HepG2 (cell line): Measurements from ENCODE around the gene TP73. TPM values are rescaled to one million over a fixed set of nuclear protein-coding genes. Genes with fewer than 3 reads are reported as not detected.

Experiments
- ATAC-seq: fragments of 200-7000 bp; cut with Tn5 transposase; 3 replicates; pipeline ENCODE4 v1.9.1; 2020; ENCODE audit warnings: mild to moderate bottlenecking, moderate library complexity
- BruUV-seq: library from RNA; stranded (reverse); fragments of 400-500 nt; replicated peaks from 2 replicates; lab custom pipeline; 2021; lab: Mats Ljungman, UMichigan
- CTCF ChIA-PET: fragments of 300-600 bp; formaldehyde crosslinking; extraction: SDS; loops from one replicate; lab custom pipeline; 2021; ENCODE audit warnings: low total read pairs, inconsistent platforms, low intra/inter-chr PET ratio; lab: Yijun Ruan, JAX
- POLR2A ChIA-PET: fragments of 350-600 bp; sonication (Branson Sonifier 250); formaldehyde crosslinking; loops from one replicate; lab custom pipeline; 2020; ENCODE audit warnings: antibody characterized with exemption, inconsistent platforms; lab: Yijun Ruan, JAX
- DNase-seq: peaks from one replicate; pipeline ENCODE4 v3.0.0-alpha.2; 2015; ENCODE audit warnings: low spot score
- FAIRE-seq: peaks from 3 replicates; lab custom pipeline; 2011; peaks lifted over from hg19 to GRCh38; lab: Jason Lieb, UNC
- H2AFZ ChIP-seq: one replicate; pipeline ENCODE4 v1.6.1; 2011; ENCODE audit warnings: low read length, inconsistent platforms
- H3K27ac ChIP-seq: fragments of 300-600 bp; 3 replicates; pipeline ENCODE4 v1.8.0; 2011; ENCODE audit warnings: mixed run types, mild to moderate bottlenecking, mixed read lengths, low read length, inconsistent platforms; ENCODE audit not compliant: insufficient read depth; ENCODE audit errors: extremely low read length
- H3K27me3 ChIP-seq, 2 experiments: fragments of 200-600 bp in 1 of 2; 2 replicates in 1 of 2; 3 replicates in 1 of 2; pipeline versions ENCODE4 v1.6.0 to v1.8.0; 2011; ENCODE audit warnings: low read length in 2 of 2, mild to moderate bottlenecking in 2 of 2, moderate library complexity in 2 of 2, inconsistent platforms in 1 of 2; ENCODE audit not compliant: insufficient read depth in 2 of 2, control insufficient read depth in 1 of 2
- H3K36me3 ChIP-seq, 2 experiments: fragments of 200-600 bp in 1 of 2; replicated peaks in 1 of 2; 2 replicates in 1 of 2; 3 replicates in 1 of 2; pipeline versions ENCODE4 v1.5.1 to v1.8.0; 2011; ENCODE audit warnings: low read length in 2 of 2, inconsistent platforms in 1 of 2; ENCODE audit not compliant: insufficient read depth in 2 of 2, control insufficient read depth in 1 of 2
- H3K4me1 ChIP-seq: 2 replicates; pipeline ENCODE4 v1.5.1; 2012; ENCODE audit warnings: low read length, inconsistent platforms; ENCODE audit not compliant: insufficient read depth
- H3K4me2 ChIP-seq: 2 replicates; pipeline ENCODE4 v1.6.0; 2011; ENCODE audit warnings: low read depth, low read length, inconsistent platforms
- H3K4me3 ChIP-seq, 3 experiments: fragments of 200-600 bp in 1 of 3; sonication (generic), shearing (Covaris generic) in 1 of 3; replicated peaks in 1 of 3; 2 replicates each; pipeline ENCODE4 v1.5.1; 2011 to 2016; ENCODE audit warnings: low read length in 3 of 3, inconsistent platforms in 2 of 3, low read depth in 2 of 3, mild to moderate bottlenecking in 2 of 3, control low read depth in 1 of 3, mixed read lengths in 1 of 3; ENCODE audit not compliant: insufficient read depth in 1 of 3
- H3K79me2 ChIP-seq: one replicate; pipeline ENCODE4 v1.6.1; 2011; ENCODE audit warnings: low read length, inconsistent platforms; ENCODE audit not compliant: insufficient read depth
- H3K9ac ChIP-seq: 2 replicates; pipeline ENCODE4 v1.6.0; 2011; ENCODE audit warnings: mild to moderate bottlenecking, low read depth, low read length, inconsistent platforms; ENCODE audit not compliant: insufficient read depth
- H3K9me3 ChIP-seq: 2 replicates; pipeline ENCODE4 v1.5.1; 2012; ENCODE audit warnings: mild to moderate bottlenecking, low read length
- H4K20me1 ChIP-seq: 2 replicates; pipeline ENCODE4 v1.6.0; 2011; ENCODE audit warnings: inconsistent platforms, mild to moderate bottlenecking, low read length, moderate library complexity; ENCODE audit not compliant: insufficient read depth
- CREB1 ChIP-seq, 2 experiments: fragments of 450-650 bp in 1 of 2; IDR thresholded peaks; 2 replicates each; pipeline ENCODE4 v1.6.1; 2016 to 2017; ENCODE audit warnings: control low read depth in 1 of 2, mild to moderate bottlenecking in 1 of 2, missing compliant biosample characterization in 1 of 2, missing genetic modification characterization in 1 of 2
- DDIT3 ChIP-seq: sonication (generic); formaldehyde crosslinking; IDR thresholded peaks from 2 replicates; pipeline ENCODE4 v1.4.0; 2020; ENCODE audit warnings: mild to moderate bottlenecking, missing genetic modification reagents
- DNMT3B ChIP-seq: conservative IDR thresholded peaks from 2 replicates; pipeline ENCODE4 v1.6.1; 2016; ENCODE audit warnings: missing biosample characterization, control low read depth
- GABPB1 ChIP-seq: IDR thresholded peaks from 2 replicates; pipeline ENCODE4 v1.6.1; 2016; ENCODE audit warnings: mild to moderate bottlenecking, missing genetic modification reagents, moderate library complexity, missing compliant biosample characterization
- GMEB1 ChIP-seq: sonication (generic); formaldehyde crosslinking; IDR thresholded peaks from 2 replicates; pipeline ENCODE4 v1.5.1; 2020; ENCODE audit warnings: missing genetic modification reagents, mild to moderate bottlenecking, borderline replicate concordance
- HNF1B ChIP-seq: sonication (generic); formaldehyde crosslinking; IDR thresholded peaks from 2 replicates; pipeline ENCODE4 v1.5.1; 2020; ENCODE audit warnings: mild to moderate bottlenecking, moderate library complexity, missing genetic modification reagents
- JUND ChIP-seq: sonication (generic); formaldehyde crosslinking; IDR thresholded peaks from 2 replicates; pipeline ENCODE4 v1.8.0; 2022; ENCODE audit warnings: mild to moderate bottlenecking, missing genetic modification reagents
- KAT8 ChIP-seq: IDR thresholded peaks from 2 replicates; pipeline ENCODE4 v1.6.1; 2016; ENCODE audit warnings: missing genetic modification reagents, missing compliant biosample characterization
- MED1 ChIP-seq: sonication (generic); formaldehyde crosslinking; IDR thresholded peaks from 2 replicates; pipeline ENCODE4 v1.4.0; 2020; ENCODE audit warnings: missing genetic modification reagents
- PATZ1 ChIP-seq: sonication (generic); formaldehyde crosslinking; IDR thresholded peaks from 2 replicates; pipeline ENCODE4 v1.4.0; 2020; ENCODE audit warnings: missing genetic modification reagents
- REXO4 ChIP-seq: sonication (generic); formaldehyde crosslinking; IDR thresholded peaks from 2 replicates; pipeline ENCODE4 v1.8.0; 2022; ENCODE audit warnings: missing genetic modification reagents, mild to moderate bottlenecking, borderline replicate concordance
- SP5 ChIP-seq: IDR thresholded peaks from 2 replicates; pipeline ENCODE4 v1.6.1; 2016; ENCODE audit warnings: low read depth, borderline replicate concordance
- ZNF383 ChIP-seq: sonication (generic); formaldehyde crosslinking; IDR thresholded peaks from 2 replicates; pipeline ENCODE4 v1.4.0; 2020; ENCODE audit warnings: missing genetic modification reagents, mild to moderate bottlenecking, borderline replicate concordance
- ZNF749 ChIP-seq: sonication (generic); formaldehyde crosslinking; IDR thresholded peaks from 2 replicates; pipeline ENCODE4 v1.8.0; 2022; ENCODE audit warnings: mild to moderate bottlenecking, missing genetic modification reagents, moderate library complexity, borderline replicate concordance
- WGBS: methylation state at CpG from one replicate; pipeline ENCODE4 v1.1.6; 2017; ENCODE audit warnings: low lambda C conversion rate; 5-methylcytosine and 5-hydroxymethylcytosine counted together
- in situ Hi-C: cut with HindIII; loops from 2 replicates; pipeline ENCODE4 v1.10.0; 2017; ENCODE audit warnings: low pct_unique_long_range_greater_than_20kb; ENCODE audit not compliant: extremely low pct_ligation_motif_present
- intact Hi-C: fragments of 100-400 bp; cut with micrococcal nuclease; formaldehyde crosslinking; loops from one replicate; pipeline ENCODE4 v1.10.0; 2022; ENCODE audit not compliant: unreplicated experiment
- polyA plus RNA-seq, 8 experiments: library from polyadenylated mRNA; depleted of rRNA in 3 of 8; stranded (reverse) in 7 of 8; unstranded in 1 of 8; fragments of >200 nt; fragmentation: Illumina TruSeq in 4 of 8; extraction: Trizol in 4 of 8; gene quantifications; 2 replicates each; pipeline versions ENCODE4 v1.2.1 to v1.2.3, GENCODE V29; 2011 to 2016; ENCODE audit warnings: low read depth in 4 of 8, missing spikeins in 1 of 8, mixed read lengths in 1 of 8; ENCODE audit not compliant: insufficient read depth in 1 of 8
- total RNA-seq, 5 experiments: library from RNA; depleted of rRNA; stranded (reverse); fragments of >200 nt; fragmentation: Illumina TruSeq; extraction: Trizol; gene quantifications; 2 replicates each; pipeline ENCODE4 v1.2.3, GENCODE V29; 2016; ENCODE audit warnings: low read depth in 1 of 5

The TP73 gene
- total and polyA plus RNA-seq, 2 of the 13 experiments (the other 11 are each of a cell fraction or from before 2014, with no cell fraction given) = 0.49 to 1.1 TPM

GRCh38 chr1:3785456-3786157 is 133.3 kb downstream of the TP73 start:
- Histone ChIP-seq H3K4me2 (peak overlapping the region; percentile 15), H2AFZ (no peak overlapping the region), H3K79me2 (peaks cover 16% of the 10 kb centered on the region), H3K36me3 (peaks cover 24 to 62% of the 10 kb centered on the region in 2 experiments), H3K9me3 (no peaks in the 10 kb centered on the region), H3K27ac (peak overlapping the region; percentile 47), H3K4me1 (peaks cover 25% of the 10 kb centered on the region), H3K9ac (no peak overlapping the region), H3K4me3 (no peak overlapping the region), H3K27me3 (no peaks in the 10 kb centered on the region), H4K20me1 (no peaks in the 10 kb centered on the region)
- in situ Hi-C loops (no loop called here), intact Hi-C loops (loop anchor here (1.0 kb wide), 1 partner anchor 16 kb away; no protein-coding TSS in a partner anchor)
- FAIRE-seq (no peak), DNase-seq (peak; percentile 60), ATAC-seq (peak; percentile 78)
- ChIA-PET POLR2A (interaction anchor here (1.0 to 2.4 kb wide), 5 partner anchors 8 to 14 kb away, joined by 4 to 19 read pairs (median 10); partner anchors contain the start of gene LRRC47), CTCF (interaction anchor here (1.0 to 1.7 kb wide), 3 partner anchors 10 to 16 kb away, joined by 3 to 10 read pairs (median 5); partner anchors contain the start of gene LRRC47)
- 46% methylated on average over 14 of the region's 14 CpGs for WGBS
- no TSS peak for BruUV-seq
- TF ChIP-seq MED1 (peak; percentile 32; the same call in 1 of the 2 replicates), CREB1 (IDR thresholded peaks at IDR 0.05) (no peak), CREB1 (CRISPR knock-in tag; IDR thresholded peaks at IDR 0.05) (0 out of 2 replicates have a peak, but pooled peaks have one; percentile 51), ZNF749 (CRISPR knock-in tag) (no peak), REXO4 (CRISPR knock-in tag) (no peak), GMEB1 (no peak), KAT8 (CRISPR knock-in tag) (peak; percentile 23; the same call in 1 of the 2 replicates), SP5 (CRISPR knock-in tag) (peak; percentile 6; the same call in 1 of the 2 replicates), GABPB1 (CRISPR knock-in tag) (no peak; the same call in 1 of the 2 replicates), JUND (CRISPR knock-in tag) (no peak), PATZ1 (CRISPR knock-in tag) (peak; percentile 1; the same call in 1 of the 2 replicates), HNF1B (CRISPR knock-in tag) (0 out of 2 replicates have a peak, but pooled peaks have one; percentile 20), ZNF383 (no peak), DNMT3B (no peak), DDIT3 (CRISPR knock-in tag) (no peak)
